Left colon (tissue), 2 donors: ENCODE measurements around the gene TACC3. TPM values are rescaled to one million over a fixed set of nuclear protein-coding genes. Genes with fewer than 3 reads are reported as not detected.

Experiments used
- ATAC-seq: fragments of 200-7000 bp; cut with Tn5 transposase; one replicate; pipeline ENCODE4 v1.9.1; 2020; ENCODE audit warnings: mild to moderate bottlenecking, moderate library complexity
- DNase-seq, 2 donors: peaks; one replicate each; pipeline ENCODE4 v3.0.0-alpha.2; 2020
- intact Hi-C, 2 donors: fragments of 100-400 bp; cut with DNase I in 1 of 2; cut with micrococcal nuclease in 1 of 2; formaldehyde crosslinking; loops; one replicate each; pipeline versions ENCODE4 v1.11.2 to v1.14.0; 2022; cut with DNase I, micrococcal nuclease
- total RNA-seq, 2 donors: library from RNA; stranded (reverse); fragmentation: NEBNext Ultra II Directional; extraction: Animal tissue kit (Norgen Biotek cat#: 25700); gene quantifications; one replicate each; pipeline ENCODE4 v1.2.1, GENCODE V29; 2021
- donor health status: DM: no; HTN: no; CAD: no.
- donor health status: DM: yes; HTN: yes; CAD: no.

TACC3 gene
- total RNA-seq, 2 donors from 2014 or later, result 8.9 to 18.3 TPM

GRCh38 chr4:1738410-1738809 is 17.1 kb downstream of the TACC3 start:
- intact Hi-C loops, result no loop called here
- no peak for DNase-seq
- ATAC-seq, result no peak

- ATAC-seq (no peak), DNase-seq (no peak)
- intact Hi-C loops, result no loop called here
Observed at GRCh38 chr4:1739358-1739757, 18.0 kb downstream of the TACC3 start.

GRCh38 chr4:1740021-1740545 is 18.8 kb downstream of the TACC3 start:
- intact Hi-C loops, result no loop called here
- DNase-seq (no peak), ATAC-seq (no peak)

- DNase-seq (no peak), ATAC-seq (no peak)
- intact Hi-C loops, result no loop called here
Observed at GRCh38 chr4:1741208-1741607, 19.9 kb downstream of the TACC3 start.

- intact Hi-C loops, result no loop called here
- ATAC-seq (no peak), DNase-seq (no peak)
Observed at GRCh38 chr4:1743551-1743950, 22.2 kb downstream of the TACC3 start.

- intact Hi-C loops, result no loop called here
- no peak for ATAC-seq
- no peak for DNase-seq
Observed at GRCh38 chr4:1743975-1744374, 22.7 kb downstream of the TACC3 start.

GRCh38 chr4:1744552-1744951 is 23.2 kb downstream of the TACC3 start:
- ATAC-seq, result no peak
- intact Hi-C loops, result no loop called here

GRCh38 chr4:1745165-1745564 is 23.8 kb downstream of the TACC3 start:
- intact Hi-C loops, result loop anchor here (5.0 kb wide), 2 partner anchors 62 to 67 kb away; no protein-coding TSS in a partner anchor
- DNase-seq (no peak), ATAC-seq (no peak)

More at GRCh38 chr4:1744552-1744951, 23.2 kb downstream of the TACC3 start:
- no peak for DNase-seq

- no peak for DNase-seq
- no peak for ATAC-seq
Observed at GRCh38 chr4:1745697-1746096, 24.4 kb downstream of the TACC3 start.

GRCh38 chr4:1746265-1746691 is 25.0 kb downstream of the TACC3 start:
- intact Hi-C loops, result loop anchor here (5.0 kb wide), 2 partner anchors 61 to 66 kb away; no protein-coding TSS in a partner anchor
- peak; percentile 67 for ATAC-seq
- peak; percentile 54 to 81 for DNase-seq

More at GRCh38 chr4:1745697-1746096, 24.4 kb downstream of the TACC3 start:
- intact Hi-C loops, result loop anchor here (5.0 kb wide), 2 partner anchors 62 to 67 kb away; no protein-coding TSS in a partner anchor

GRCh38 chr4:1746919-1747602 is 25.7 kb downstream of the TACC3 start:
- peak; percentile 5 for ATAC-seq

GRCh38 chr4:1747603-1747967 is 26.3 kb downstream of the TACC3 start:
- ATAC-seq (no peak), DNase-seq (no peak)
- intact Hi-C loops, result loop anchor here (5.0 kb wide), 2 partner anchors 60 to 65 kb away; no protein-coding TSS in a partner anchor

More at GRCh38 chr4:1746919-1747602, 25.7 kb downstream of the TACC3 start:
- DNase-seq, result no peak
- intact Hi-C loops, result loop anchor here (5.0 kb wide), 2 partner anchors 60 to 65 kb away; no protein-coding TSS in a partner anchor

- ATAC-seq (peak; percentile 65), DNase-seq (peak; percentile 62 to 88)
- intact Hi-C loops, result loop anchor here (5.0 kb wide), 2 partner anchors 59 to 64 kb away; no protein-coding TSS in a partner anchor
Observed at GRCh38 chr4:1748465-1748995, 27.2 kb downstream of the TACC3 start.

GRCh38 chr4:1749370-1749769 is 28.0 kb downstream of the TACC3 start:
- intact Hi-C loops, result loop anchor here (5.0 kb wide), 2 partner anchors 58 to 63 kb away; no protein-coding TSS in a partner anchor
- DNase-seq (no peak), ATAC-seq (no peak)

GRCh38 chr4:1749826-1750225 is 28.5 kb downstream of the TACC3 start:
- intact Hi-C loops, result loop anchor here (5.0 kb wide), 3 partner anchors 57 to 147 kb away; no protein-coding TSS in a partner anchor
- ATAC-seq (no peak), DNase-seq (no peak)

GRCh38 chr4:1750381-1751154 is 29.2 kb downstream of the TACC3 start:
- ATAC-seq (no peak), DNase-seq (no peak)
- intact Hi-C loops, result loop anchor here in 1 of 2 donors (5.0 kb wide), 1 partner anchor 147 kb away; no protein-coding TSS in a partner anchor

- DNase-seq, result no peak
- intact Hi-C loops, result loop anchor here in 1 of 2 donors (5.0 kb wide), 1 partner anchor 146 kb away; no protein-coding TSS in a partner anchor
- ATAC-seq, result no peak
Observed at GRCh38 chr4:1751155-1751918, 30.0 kb downstream of the TACC3 start.

- ATAC-seq, result peak; percentile 47
- no peak for DNase-seq
- intact Hi-C loops, result loop anchor here in 1 of 2 donors (5.0 kb wide), 1 partner anchor 145 kb away; no protein-coding TSS in a partner anchor
Observed at GRCh38 chr4:1751919-1752283, 30.6 kb downstream of the TACC3 start.
